WERI-Rb-1 (cell line): ENCODE data around the gene CENPT.

Experiments used
- DNase-seq: peaks from one replicate; pipeline ENCODE4 v3.0.0-alpha.2; 2020
- H3K27ac ChIP-seq: fragments of 250-450 bp; sonication (Bioruptor Pico); 2 replicates; pipeline ENCODE4 v1.5.1; 2020; ENCODE audit warnings: mild to moderate bottlenecking, moderate library complexity
- H3K27me3 ChIP-seq: fragments of 250-450 bp; sonication (Bioruptor Pico); 2 replicates; pipeline ENCODE4 v1.5.1; 2021; ENCODE audit warnings: mild to moderate bottlenecking, low read depth, moderate library complexity; ENCODE audit not compliant: insufficient read depth, severe bottlenecking
- H3K36me3 ChIP-seq: fragments of 250-450 bp; sonication (Bioruptor Pico); 2 replicates; pipeline ENCODE4 v1.5.1; 2020; ENCODE audit warnings: mild to moderate bottlenecking, moderate library complexity
- H3K4me3 ChIP-seq: 2 replicates; pipeline ENCODE4 v1.5.1; 2011; ENCODE audit warnings: low read depth, mild to moderate bottlenecking, control low read depth, low read length
- H3K9me3 ChIP-seq: fragments of 250-450 bp; sonication (Bioruptor Pico); 2 replicates; pipeline ENCODE4 v1.5.1; 2021; ENCODE audit warnings: mild to moderate bottlenecking, moderate library complexity; ENCODE audit not compliant: severe bottlenecking
- TF ChIP-seq, protein P1 (sequence below): IDR thresholded peaks from 2 replicates; pipeline ENCODE4 v1.5.1; 2011; ENCODE audit warnings: low read depth, mild to moderate bottlenecking, control low read depth, inconsistent platforms, low read length

The CENPT gene

DNA sequence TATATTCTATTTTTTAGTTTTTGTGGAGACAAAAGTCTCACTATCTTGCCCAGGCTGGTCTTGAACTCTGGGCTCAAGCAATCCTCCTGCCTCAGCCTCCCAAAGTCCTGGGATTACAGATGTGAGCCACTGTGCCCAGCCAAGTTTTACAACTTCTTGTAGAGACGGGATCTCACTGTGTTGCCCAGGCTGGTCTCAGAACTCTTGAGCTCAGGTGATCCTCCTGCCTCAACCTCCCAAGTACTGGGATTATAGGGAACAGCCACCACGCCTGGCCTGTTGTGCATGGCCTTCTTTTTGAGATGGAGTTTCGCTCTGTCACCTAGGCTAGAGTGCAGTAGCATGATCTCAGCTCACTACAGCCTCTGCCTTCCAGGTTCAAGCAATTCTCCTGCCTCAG is 6.2 kb upstream of the CENPT start:
- no peak overlapping the region for H3K4me3 ChIP-seq
- H3K36me3 ChIP-seq = peaks cover 70% of the 10 kb centered on the region

DNA sequence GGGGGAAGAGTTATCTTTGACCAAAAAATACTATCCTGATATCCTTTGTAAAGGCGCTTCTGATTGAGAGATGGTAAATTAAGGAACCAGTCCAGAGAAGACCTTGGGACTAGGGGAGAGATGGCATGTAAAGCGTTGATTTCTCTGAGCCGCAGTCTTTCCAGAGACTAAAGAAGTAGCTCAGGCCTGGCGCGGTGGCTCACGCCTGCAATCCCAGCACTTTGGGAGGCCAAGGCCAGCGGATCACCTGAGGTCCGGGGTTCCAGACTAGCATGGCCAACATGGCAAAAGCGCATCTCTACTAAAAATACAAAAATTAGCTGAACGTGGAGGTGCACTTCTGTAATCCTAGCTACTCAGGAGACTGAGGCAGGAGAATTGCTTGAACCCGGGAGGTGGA is 625 bp upstream of the CENPT start:
- peak overlapping the region; percentile 89 for H3K27ac ChIP-seq
- DNase-seq = no peak

More for the DNA sequence above, 6.2 kb upstream of the CENPT start:
- Histone ChIP-seq H3K27ac (no peak overlapping the region), H3K27me3 (no peaks in the 10 kb centered on the region), H3K9me3 (no peaks in the 10 kb centered on the region)
- TF ChIP-seq, protein P1, sequence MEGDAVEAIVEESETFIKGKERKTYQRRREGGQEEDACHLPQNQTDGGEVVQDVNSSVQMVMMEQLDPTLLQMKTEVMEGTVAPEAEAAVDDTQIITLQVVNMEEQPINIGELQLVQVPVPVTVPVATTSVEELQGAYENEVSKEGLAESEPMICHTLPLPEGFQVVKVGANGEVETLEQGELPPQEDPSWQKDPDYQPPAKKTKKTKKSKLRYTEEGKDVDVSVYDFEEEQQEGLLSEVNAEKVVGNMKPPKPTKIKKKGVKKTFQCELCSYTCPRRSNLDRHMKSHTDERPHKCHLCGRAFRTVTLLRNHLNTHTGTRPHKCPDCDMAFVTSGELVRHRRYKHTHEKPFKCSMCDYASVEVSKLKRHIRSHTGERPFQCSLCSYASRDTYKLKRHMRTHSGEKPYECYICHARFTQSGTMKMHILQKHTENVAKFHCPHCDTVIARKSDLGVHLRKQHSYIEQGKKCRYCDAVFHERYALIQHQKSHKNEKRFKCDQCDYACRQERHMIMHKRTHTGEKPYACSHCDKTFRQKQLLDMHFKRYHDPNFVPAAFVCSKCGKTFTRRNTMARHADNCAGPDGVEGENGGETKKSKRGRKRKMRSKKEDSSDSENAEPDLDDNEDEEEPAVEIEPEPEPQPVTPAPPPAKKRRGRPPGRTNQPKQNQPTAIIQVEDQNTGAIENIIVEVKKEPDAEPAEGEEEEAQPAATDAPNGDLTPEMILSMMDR = no peak
- no peak for DNase-seq

DNA sequence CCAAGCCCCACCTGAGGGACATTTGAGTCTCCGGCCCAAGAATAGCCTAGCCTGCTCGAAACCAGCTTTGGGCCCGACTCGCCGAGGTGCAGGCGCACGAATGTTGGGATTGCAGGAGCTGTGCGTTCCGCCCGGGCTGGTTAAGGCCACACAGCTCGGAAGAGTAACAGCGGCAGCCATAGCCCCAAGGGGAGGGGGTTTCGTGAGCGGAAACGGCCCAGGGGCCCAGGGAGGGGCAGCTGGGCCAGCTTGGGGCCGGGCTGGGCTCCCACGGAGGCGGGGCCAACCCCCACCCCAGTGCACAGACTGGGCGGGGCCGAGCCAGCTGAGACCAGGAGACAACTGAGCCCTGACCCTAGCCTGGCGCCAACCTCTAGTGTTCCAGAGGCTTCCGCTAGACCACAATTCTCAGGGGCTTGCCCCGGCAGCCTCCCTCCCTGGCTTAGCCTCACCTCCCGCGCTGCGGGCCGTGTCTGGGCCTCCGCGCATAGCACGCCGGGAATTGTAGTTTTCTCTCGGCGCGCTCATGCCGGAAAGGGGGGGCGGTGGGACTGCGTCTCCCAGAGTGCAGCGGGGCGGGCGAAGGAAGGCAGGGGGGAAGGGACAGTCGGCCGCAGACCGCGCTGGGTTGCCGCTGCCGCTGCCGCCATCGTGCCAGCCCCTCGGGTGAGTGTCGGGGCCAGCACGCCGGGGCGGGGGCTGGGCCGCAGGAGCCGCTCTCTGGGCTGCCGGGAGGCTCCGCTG is 1.0 kb downstream of the CENPT start, which contains the start of gene NUTF2:
Gene NUTF2, plus strand, starts transcription at position 614 of the 744 bp plus-strand sequence. CDS start 18,198 bp downstream, outside the sequence.
- H3K9me3 ChIP-seq = no peaks in the 10 kb centered on the region
- H3K4me3 ChIP-seq = peak within 1 kb of the TSS; percentile 90
- H3K27ac ChIP-seq = peak within 1 kb of the TSS; percentile 89
- DNase-seq = peak; percentile 98
- H3K36me3 ChIP-seq = peaks cover 53% of the 10 kb centered on the region
- TF ChIP-seq, protein P1 = no peak
- H3K27me3 ChIP-seq = no peaks in the 10 kb centered on the region

More for the DNA sequence above, 625 bp upstream of the CENPT start:
- Histone ChIP-seq H3K4me3 (peak overlapping the region; percentile 90), H3K27me3 (no peaks in the 10 kb centered on the region), H3K36me3 (peaks cover 63% of the 10 kb centered on the region), H3K9me3 (no peaks in the 10 kb centered on the region)
- TF ChIP-seq, protein P1 = no peak

- H3K36me3 ChIP-seq = peaks cover 48% of the 10 kb centered on the region
- H3K4me3 ChIP-seq = peak overlapping the region; percentile 90
- H3K27ac ChIP-seq = peak overlapping the region; percentile 89
- TF ChIP-seq, protein P1 = no peak
- no peak for DNase-seq
- no peaks in the 10 kb centered on the region for H3K9me3 ChIP-seq
- H3K27me3 ChIP-seq = no peaks in the 10 kb centered on the region
Measured at GRCh38 chr16:67846063-67846319, 1.5 kb downstream of the CENPT start.

DNA sequence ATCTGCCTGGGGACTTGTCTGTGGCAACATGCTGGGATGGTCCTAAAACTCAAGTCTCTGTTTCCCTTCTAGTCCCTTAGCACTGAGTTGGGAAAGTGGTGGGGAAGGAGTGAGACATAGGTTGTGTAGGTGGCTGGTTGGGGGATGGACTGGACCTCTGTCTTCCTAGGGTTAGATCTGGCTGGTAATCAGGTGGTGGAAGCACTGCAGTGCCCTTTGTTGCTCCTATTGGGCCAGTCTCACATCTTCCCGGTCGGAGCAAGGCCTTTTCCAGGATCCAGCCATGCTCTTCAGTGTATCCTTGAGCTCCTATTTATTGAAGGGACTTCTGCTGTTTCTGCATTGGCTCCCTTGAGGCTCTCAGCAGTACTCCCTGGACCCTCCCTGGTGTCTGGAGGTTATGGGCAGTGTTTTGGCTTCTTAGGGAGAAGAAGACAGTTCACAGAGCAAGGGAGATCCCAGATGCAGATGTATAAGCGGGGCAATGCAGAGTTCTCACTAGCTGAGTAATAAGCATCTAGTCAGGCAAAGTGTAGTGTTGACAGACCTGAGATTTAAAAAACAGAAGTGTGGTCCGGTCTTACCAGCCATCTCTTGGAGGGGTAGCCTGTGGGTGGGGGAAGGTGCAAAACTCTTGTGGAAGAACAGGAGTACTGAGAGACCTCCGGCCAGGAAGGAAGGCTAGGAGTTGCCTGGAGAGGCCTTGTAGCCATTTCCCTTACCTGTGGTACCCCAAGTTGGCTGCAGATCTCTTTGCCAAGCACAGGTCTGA is 2.0 kb downstream of the CENPT start:
- peaks cover 43% of the 10 kb centered on the region for H3K36me3 ChIP-seq
- DNase-seq = no peak
- H3K27ac ChIP-seq = peak overlapping the region; percentile 89
- no peaks in the 10 kb centered on the region for H3K9me3 ChIP-seq
- TF ChIP-seq, protein P1 = no peak
- H3K27me3 ChIP-seq = no peaks in the 10 kb centered on the region
- peak overlapping the region; percentile 90 for H3K4me3 ChIP-seq
